NCI-H1436 (cell line): Measurements from ENCODE around the gene RABEP2.
"Not testable (repeated sequence)": the region's sequence is repeated elsewhere in the genome, so short reads cannot be mapped to it uniquely, and the experiment has no call there.

Source experiments
- DNase-seq: peaks from one replicate; lab custom pipeline; 2025; lab: John Stamatoyannopoulos, UW

The RABEP2 gene

GRCh38 chr16:28879261-28879840 is 45.7 kb downstream of the RABEP2 start:
- DNase-seq, result no peak

DNA sequence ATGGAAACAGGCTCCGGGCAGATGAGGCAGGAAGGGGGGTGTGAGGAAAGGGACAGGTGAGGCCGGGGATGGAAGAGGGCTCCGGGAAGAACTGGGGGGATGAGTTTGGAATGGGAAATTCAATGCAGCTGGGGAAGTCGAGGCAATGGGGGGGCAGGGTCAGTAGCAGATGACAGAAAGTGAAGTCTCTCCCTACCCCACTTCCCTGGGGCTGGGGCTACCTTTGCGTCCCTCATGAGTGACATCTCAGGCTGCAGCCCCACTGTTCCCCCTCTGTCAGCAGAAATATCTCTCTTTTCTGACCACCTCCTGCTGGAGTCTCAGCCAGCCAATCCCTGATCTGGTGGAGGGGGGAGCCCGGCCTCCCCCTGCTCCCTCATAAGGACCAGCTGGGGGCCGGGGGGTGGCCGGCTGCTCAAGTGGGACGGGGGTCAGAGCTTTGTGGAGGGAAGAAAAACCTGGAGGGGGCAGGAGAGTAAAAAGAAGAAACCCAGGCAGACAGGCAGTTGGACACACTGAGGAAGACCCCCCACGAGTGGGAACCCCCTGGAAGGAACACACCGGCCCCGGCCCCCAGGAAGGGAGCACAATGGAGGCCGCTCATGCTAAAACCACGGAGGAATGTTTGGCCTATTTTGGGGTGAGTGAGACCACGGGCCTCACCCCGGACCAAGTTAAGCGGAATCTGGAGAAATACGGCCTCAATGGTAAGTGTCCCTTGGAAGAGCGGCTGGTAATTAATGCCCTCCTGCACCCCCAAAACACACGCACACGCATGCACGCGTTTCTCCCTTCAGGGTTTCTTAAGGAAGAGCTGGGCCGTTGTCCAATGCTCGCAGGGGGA is 46.7 kb downstream of the RABEP2 start, which contains the start of gene ATP2A1:
Gene ATP2A1, plus strand, starts transcription at position 406 of the 844 bp plus-strand sequence. Its CDS starts 184 bp downstream, at position 590.
- DNase-seq, result no peak

DNA sequence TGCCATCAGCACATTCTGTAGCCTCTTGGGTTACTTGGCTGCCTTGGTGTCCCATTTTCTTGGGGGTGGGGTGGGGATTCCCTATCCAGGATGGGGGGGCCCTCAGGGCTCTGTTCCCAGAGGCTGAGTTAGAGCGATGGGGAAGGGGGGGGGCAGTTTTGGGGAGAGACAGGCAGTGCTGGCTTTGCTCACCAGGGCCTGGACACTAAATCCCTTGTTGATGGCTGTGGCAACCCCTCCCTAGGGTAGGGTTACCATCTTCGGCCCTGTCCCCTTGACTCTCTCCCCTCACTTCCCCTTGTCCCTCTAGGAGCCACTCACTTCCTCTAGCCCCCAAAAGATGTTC is 47.4 kb downstream of the RABEP2 start:
- DNase-seq, result no peak

DNA sequence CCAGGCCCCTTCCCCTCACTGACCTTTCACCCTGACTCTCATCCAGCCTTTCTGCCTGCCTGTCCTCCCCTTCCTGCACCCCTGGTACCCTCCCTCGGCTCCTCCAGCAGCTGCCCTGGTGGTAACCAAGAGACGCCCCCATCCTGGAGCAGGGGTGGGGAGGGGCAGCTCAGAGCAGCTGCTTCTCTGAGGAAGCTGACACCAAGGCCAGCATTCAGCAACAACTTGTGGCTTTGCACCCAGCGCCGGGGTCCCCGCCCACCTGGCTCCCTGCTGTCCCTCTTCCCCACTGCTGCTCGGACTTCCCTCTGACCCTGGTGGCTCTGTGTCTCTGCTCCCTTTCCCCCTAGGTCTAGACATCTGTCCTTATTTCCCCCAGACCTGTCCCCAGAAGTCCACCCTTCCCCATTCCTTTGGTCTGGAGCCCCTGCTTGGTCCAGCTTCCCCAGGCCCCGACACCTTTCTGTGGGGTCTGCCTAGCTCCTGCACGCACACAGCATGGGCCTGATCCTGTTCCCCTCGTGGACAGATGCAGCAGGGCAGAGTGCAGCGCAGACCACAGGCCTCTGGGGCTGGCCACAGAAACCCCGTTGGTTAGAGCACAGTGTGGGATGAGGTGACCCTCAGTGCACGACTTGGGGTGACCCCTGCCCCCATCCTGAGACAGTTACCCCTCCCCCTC is 47.9 kb downstream of the RABEP2 start:
- DNase-seq, result no peak

DNA sequence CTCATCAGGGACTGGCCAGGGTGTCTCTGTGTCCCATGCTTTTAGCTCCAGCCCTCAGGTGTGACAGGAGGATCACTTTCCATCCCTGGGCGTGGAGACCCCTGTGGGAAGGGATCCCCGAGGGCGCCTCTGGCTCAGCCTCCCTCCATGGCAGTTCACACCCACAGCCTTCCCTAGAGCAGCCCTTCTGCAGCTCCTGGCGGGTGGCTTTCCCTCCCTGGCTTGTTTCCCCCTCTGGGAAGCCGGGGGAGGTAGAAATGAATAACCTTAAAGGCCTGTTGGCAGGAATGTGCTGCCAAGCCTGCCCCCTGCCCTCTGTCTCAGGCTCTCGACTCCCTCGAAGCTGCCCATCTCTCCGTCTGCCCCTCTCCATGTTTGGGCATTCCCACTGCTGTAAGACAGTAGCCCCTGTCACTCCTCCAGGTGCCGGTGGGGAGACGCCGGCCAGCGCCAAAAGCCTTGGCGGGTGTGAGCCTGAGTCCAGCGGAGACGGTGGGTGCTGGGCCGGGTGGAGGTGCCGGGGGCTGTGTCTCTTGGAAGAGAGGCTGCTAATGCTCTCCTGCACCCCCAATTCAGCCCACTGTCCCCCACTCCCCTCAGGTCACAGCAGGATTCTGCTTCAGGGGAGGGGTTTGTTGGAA is 48.9 kb downstream of the RABEP2 start:
- DNase-seq, result no peak

DNA sequence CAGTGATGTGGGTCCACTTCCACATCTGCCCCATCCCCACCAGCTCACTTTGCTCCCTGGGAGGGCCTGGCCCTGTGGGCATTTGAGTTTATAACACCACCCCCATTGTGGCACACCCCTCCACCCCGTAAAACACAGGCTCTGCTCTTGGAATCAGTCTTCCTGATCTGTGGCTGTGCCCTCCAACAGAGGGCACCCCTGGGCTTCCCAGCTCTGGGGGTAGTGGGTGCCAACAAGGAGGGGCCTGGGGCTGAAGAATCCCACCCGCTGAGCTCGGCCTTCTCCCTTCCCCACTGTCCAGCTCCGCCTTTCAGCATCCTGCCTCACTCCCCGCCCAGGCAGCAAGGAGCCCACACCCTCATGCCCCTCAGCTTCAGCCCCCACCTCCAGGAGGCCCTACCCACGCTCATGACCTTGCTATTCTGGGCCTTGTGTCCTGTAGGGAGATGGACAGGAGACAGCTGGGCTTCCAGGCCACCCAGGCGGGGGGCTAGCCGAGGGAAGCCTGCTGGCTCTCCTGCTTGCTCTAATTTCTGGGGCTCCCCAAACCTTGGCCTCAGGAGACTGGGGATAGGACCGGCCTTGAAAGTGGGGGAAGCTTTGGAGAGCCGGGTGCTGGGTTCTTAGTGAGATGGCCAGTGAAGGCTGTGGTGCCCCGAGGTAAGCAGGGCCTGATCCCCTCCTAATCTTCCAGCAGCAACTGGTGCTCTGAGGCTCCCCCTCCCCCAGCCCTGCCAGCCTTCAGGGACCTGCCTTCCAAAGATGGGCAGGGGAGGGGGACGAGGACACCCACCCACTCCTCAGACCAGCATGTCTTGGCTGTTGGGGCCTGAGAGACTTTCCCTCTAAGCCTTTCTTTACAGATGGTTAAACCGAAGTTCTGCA is 49.7 kb downstream of the RABEP2 start:
- no peak for DNase-seq

DNA sequence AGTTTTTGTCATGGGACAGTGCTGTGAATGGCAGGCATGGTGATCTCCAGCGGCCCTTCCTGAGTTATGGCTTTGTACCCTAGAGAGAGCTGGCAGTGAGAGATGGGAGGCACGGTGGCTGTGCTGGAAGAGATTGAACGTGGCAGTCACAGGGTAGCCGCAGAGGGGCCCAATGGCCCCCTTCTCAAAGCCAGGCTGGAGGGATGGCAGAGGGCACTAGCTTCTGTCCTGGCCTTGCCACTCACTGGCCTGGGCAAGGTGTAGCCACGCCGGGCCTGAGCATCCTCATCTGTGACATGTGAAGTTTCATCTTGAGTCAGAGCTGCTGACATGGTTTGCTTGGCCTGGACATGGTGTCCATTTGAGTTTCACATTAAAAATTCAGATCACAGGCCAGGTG is 50.6 kb downstream of the RABEP2 start:
- DNase-seq, result no peak

GRCh38 chr16:28873543-28874201 is 51.4 kb downstream of the RABEP2 start:
- no peak for DNase-seq

- no peak for DNase-seq
Measured at GRCh38 chr16:28872952-28873351, 52.1 kb downstream of the RABEP2 start.

DNA sequence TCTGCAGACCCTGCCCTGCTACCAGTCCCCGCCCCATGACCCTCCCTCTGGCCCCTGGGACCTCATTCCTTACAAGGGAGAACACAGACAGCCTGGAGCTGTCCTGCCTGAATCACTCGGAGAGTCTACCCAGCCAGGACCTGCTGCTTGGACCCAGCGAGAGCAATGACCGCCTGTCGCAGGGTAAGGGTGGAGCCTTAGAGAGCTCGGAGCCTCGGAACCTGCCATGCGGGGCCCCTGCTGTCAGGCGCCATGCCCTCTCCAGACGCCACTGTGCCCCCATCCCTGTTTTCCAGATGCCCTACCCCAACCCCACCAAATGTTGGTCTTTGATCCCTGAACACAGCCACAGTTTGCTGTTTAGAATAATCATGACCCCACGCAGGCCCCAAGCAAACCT is 55.8 kb downstream of the RABEP2 start:
- no peak for DNase-seq

GRCh38 chr16:28867646-28868045 is 57.4 kb downstream of the RABEP2 start:
- DNase-seq, result not testable (repeated sequence)

DNA sequence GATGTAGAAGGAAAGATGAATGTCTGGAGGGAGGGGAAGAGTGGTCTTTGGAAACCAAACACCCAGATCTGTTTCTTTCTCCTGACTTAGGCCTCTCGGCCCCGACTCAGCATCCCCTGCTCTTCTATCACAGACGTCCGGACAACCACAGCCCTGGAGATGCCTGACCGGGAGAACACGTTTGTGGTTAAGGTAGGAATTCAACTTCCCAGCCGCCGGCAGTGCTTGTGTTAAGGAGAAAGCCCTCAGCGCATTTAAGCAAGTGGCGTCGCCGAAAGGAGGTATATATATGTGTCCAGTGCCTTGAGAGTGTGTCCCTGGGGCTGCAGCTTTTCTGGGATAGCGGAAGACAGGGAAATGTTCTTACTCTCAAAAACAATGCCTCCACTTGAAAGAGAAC is 57.8 kb downstream of the RABEP2 start:
- no peak for DNase-seq

GRCh38 chr16:28866454-28866804 is 58.6 kb downstream of the RABEP2 start:
- no peak for DNase-seq

GRCh38 chr16:28865722-28866453 is 59.1 kb downstream of the RABEP2 start:
- DNase-seq, result no peak

GRCh38 chr16:28865001-28865688 is 59.9 kb downstream of the RABEP2 start:
- no peak for DNase-seq

GRCh38 chr16:28863929-28864793 is 60.9 kb downstream of the RABEP2 start:
- no peak for DNase-seq

DNA sequence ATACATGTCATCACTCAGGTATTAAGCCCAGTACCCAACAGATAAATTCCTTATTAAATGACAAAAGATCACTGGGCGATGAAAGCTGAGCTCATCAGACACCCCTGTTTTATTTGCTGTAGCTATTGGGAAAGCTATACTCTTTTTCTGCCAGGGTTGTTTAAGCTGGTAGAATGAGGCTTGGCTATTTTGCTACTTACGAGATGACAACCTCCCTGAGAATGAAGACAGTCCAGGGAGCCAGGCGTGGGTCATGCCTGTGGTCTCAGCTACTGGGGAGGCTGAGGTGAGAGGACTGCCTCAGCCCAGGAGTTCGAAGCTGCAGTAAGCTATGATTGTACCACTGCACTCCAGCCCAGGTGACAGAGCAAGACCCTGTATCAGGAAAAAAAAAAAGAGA is 65.7 kb downstream of the RABEP2 start:
- DNase-seq, result no peak

DNA sequence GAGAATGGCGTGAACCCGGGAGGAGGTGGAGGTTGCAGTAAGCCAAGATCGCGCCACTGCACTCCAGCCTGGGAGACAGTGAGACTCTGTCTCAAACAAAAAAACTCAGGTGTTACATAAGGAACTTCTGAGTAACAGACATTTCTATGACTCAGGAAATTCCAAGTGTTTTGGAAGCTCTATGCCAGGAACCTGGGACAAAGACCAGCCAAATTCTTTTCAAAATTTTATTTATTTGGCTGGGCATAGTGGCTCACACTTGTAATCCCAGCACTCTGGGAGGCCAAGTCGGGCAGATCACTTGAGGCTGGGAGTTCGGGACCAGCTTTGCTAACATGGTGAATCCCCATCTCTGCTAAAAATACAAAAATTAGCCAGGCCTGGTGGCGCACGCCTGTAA is 66.6 kb downstream of the RABEP2 start:
- DNase-seq, result no peak
